ENCODE results near the gene OR6B1.

DNA sequence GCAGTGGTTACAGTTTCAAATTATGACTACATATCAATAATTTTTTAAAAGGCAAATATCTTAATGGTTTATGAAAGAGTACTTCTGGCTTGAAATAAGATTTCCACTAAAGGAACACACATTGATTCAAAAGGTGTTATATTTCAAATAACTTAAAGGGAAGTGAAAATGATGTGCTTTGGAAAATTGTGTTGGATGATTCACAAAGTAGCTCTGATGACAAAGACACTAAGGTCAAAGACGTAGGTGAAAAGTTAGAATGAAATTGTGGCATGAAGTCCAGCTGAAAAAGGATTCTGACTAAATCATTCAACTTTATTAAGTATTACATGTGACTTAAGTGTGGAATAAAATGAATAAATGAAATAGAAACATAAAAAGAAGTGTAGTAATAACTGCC, 27.9 kb downstream of the OR6B1 start:
- TF ChIP-seq, protein P1, sequence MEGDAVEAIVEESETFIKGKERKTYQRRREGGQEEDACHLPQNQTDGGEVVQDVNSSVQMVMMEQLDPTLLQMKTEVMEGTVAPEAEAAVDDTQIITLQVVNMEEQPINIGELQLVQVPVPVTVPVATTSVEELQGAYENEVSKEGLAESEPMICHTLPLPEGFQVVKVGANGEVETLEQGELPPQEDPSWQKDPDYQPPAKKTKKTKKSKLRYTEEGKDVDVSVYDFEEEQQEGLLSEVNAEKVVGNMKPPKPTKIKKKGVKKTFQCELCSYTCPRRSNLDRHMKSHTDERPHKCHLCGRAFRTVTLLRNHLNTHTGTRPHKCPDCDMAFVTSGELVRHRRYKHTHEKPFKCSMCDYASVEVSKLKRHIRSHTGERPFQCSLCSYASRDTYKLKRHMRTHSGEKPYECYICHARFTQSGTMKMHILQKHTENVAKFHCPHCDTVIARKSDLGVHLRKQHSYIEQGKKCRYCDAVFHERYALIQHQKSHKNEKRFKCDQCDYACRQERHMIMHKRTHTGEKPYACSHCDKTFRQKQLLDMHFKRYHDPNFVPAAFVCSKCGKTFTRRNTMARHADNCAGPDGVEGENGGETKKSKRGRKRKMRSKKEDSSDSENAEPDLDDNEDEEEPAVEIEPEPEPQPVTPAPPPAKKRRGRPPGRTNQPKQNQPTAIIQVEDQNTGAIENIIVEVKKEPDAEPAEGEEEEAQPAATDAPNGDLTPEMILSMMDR (optimal IDR thresholded peaks at IDR 0.05 in 1 of 3, IDR thresholded peaks at IDR 0.05 in 1 of 3, conservative IDR thresholded peaks at IDR 0.05 in 1 of 3; ENCODE audit: extremely low read depth in 1 of 3, insufficient read depth in 2 of 3, low read length in 3 of 3), result no peak
- no peak for TF ChIP-seq EZH2 (IDR thresholded peaks at IDR 0.05; ENCODE audit: low read length)

Data from keratinocyte (primary cell).